ENCODE results near the gene CFAP299. TPM values are rescaled to one million over a fixed set of nuclear protein-coding genes. Genes with fewer than 3 reads are reported as not detected.
A peak's percentile ranks its signal among the peaks of the same experiment; 100 is the strongest.

Gene CFAP299
- total and polyA plus RNA-seq, 4 experiments from 2014 or later: not detected

DNA sequence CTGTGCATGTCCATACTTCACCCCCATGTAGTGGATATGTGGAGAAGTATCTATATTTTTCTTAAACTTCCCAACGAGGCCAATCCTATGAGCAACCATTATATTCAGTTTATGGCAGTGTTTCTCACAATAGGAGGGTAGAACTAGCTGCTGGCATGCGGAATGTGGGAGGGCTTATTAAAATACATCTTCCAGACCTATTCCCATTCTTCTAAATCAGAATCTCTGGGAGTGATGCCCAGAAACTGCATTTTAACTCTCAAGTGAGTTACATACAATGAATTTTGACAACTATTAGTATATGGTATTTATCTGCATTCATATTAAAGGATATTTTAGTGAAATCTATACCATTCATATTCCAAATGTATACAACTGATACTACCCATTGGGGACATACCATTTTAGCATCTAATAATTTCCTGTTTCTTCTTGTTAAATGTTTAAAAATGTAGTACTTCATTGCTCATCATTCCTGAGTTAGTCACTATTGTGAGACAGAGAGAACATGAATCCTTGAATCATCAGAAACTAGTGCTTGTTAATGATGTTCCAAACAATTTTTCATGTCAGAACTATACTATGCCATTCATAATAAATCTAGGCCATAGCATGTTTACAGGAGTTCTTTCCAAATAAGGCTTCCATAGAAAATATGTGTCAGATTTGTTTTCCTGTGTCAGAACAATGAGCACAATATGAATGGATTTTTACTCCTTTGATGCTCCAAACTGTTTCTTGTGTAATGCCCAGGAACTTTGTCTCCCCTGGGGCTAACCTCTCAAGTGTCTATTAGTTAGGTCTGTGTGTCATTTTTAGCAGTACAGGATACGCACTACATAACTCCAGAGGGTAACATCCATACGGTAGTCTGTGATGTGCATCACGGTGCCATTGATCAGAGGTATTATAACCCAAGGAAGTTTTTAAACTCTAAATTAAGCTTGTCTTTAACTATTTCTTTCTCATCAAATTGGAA, 496.1 kb downstream of the CFAP299 start:
- Histone ChIP-seq H3K36me3 (ENCODE audit: insufficient read depth, low read length) (no peaks in the 10 kb centered on the region), H3K27ac (ENCODE audit: low read depth, low read length) (no peak overlapping the region), H3K4me1 (ENCODE audit: insufficient read depth, low read length) (no peaks in the 10 kb centered on the region), H3K27me3 (ENCODE audit: insufficient read depth, low read length) (no peaks in the 10 kb centered on the region), H3K9me3 (ENCODE audit: control insufficient read depth in 1 of 2, low read length in 2 of 2) (no peaks in the 10 kb centered on the region), H3K4me3 (ENCODE audit: low read length in 2 of 2) (no peak overlapping the region)
- Mint-ChIP-seq H3K27ac (no peak overlapping the region), H3K4me3 (no peak overlapping the region), H3K9me3 (peaks cover 0 to 4% (median 2%) of the 10 kb centered on the region in 8 donors), H3K4me1 (no peaks in the 10 kb centered on the region), H3K36me3 (no peaks in the 10 kb centered on the region), H3K27me3 (peaks cover 0 to 1% of the 10 kb centered on the region in 2 donors)
- intact Hi-C loops (cut with micrococcal nuclease): no loop called here
- ChIA-PET CTCF (ENCODE audit: partially characterized antibody) (no interaction called here), POLR2A (ENCODE audit: partially characterized antibody) (no interaction called here)
- no peak for DNase-seq

DNA sequence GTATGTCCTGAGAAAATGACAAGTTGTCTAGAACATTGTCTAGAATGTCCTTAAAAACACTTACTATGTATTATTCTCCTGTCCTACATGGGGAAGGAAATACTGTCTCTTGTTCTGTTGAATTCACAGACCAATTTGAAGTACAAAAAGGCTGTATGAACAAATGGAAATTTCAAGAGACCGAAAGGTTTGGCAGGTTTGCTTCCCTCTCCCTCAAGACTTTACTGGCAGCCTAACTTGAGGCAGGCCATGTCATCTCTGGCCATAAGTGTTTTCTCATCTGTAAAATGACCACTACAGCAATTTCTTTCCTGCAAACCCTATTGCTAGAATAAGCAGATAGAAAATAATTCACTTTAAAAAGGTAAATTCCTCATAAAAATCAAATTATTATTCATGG, 503.8 kb downstream of the CFAP299 start:
- intact Hi-C loops (cut with micrococcal nuclease): no loop called here
- H3K9me3 ChIP-seq (ENCODE audit: control insufficient read depth in 1 of 2, low read length in 2 of 2): no peaks in the 10 kb centered on the region
- peak overlapping the region in 1 of 7 donors; percentile 0 for H3K27ac Mint-ChIP-seq

DNA sequence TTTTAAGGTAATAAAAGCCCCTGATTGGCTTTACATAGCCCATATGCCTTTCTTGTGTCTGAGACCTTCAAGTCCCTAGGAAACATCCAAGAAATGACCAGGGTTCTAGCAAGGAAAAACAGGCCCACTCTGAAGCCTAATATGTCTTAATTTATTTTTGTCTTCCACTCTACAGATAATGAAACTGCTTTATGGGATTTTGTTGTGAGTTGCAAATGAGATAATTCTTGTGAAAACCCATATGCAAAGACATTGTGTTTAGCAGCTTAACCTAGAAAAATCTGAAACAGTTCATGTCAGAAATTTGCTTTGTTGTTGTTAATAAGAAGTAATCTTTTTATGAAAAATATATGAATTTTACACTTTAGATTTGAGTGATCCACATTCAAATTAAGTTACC, 504.3 kb downstream of the CFAP299 start:
- intact Hi-C loops (cut with micrococcal nuclease): no loop called here
- H3K4me1 Mint-ChIP-seq: peaks cover 17 to 24% (median 21%) of the 10 kb centered on the region in 4 donors
- H3K36me3 Mint-ChIP-seq: no peaks in the 10 kb centered on the region
- peaks cover 0 to 8% (median 0%) of the 10 kb centered on the region in 8 donors for H3K9me3 Mint-ChIP-seq
- ChIA-PET POLR2A (ENCODE audit: partially characterized antibody) (no interaction called here), CTCF (ENCODE audit: partially characterized antibody) (no interaction called here)
- H3K27ac Mint-ChIP-seq: no peak overlapping the region
- Histone ChIP-seq H3K36me3 (ENCODE audit: insufficient read depth, low read length) (no peaks in the 10 kb centered on the region), H3K27ac (ENCODE audit: low read depth, low read length) (no peak overlapping the region), H3K27me3 (ENCODE audit: insufficient read depth, low read length) (no peaks in the 10 kb centered on the region), H3K4me1 (ENCODE audit: insufficient read depth, low read length) (peaks cover 26% of the 10 kb centered on the region), H3K4me3 (ENCODE audit: low read length in 2 of 2) (no peak overlapping the region), H3K9me3 (ENCODE audit: control insufficient read depth in 1 of 2, low read length in 2 of 2) (no peaks in the 10 kb centered on the region)
- peak overlapping the region in 1 of 8 donors; percentile 58 for H3K4me3 Mint-ChIP-seq
- H3K27me3 Mint-ChIP-seq: no peaks in the 10 kb centered on the region
- DNase-seq: no peak

More for the DNA sequence above, 503.8 kb downstream of the CFAP299 start:
- no peak for DNase-seq
- Histone ChIP-seq H3K4me3 (ENCODE audit: low read length in 2 of 2) (no peak overlapping the region), H3K27me3 (ENCODE audit: insufficient read depth, low read length) (no peaks in the 10 kb centered on the region), H3K4me1 (ENCODE audit: insufficient read depth, low read length) (peaks cover 26% of the 10 kb centered on the region), H3K36me3 (ENCODE audit: insufficient read depth, low read length) (no peaks in the 10 kb centered on the region), H3K27ac (ENCODE audit: low read depth, low read length) (no peak overlapping the region)
- Mint-ChIP-seq H3K9me3 (peaks cover 0 to 8% (median 0%) of the 10 kb centered on the region in 8 donors), H3K27me3 (no peaks in the 10 kb centered on the region), H3K4me3 (no peak overlapping the region), H3K36me3 (no peaks in the 10 kb centered on the region), H3K4me1 (peaks cover 17 to 24% (median 21%) of the 10 kb centered on the region in 4 donors)
- ChIA-PET POLR2A (ENCODE audit: partially characterized antibody) (no interaction called here), CTCF (ENCODE audit: partially characterized antibody) (no interaction called here)

DNA sequence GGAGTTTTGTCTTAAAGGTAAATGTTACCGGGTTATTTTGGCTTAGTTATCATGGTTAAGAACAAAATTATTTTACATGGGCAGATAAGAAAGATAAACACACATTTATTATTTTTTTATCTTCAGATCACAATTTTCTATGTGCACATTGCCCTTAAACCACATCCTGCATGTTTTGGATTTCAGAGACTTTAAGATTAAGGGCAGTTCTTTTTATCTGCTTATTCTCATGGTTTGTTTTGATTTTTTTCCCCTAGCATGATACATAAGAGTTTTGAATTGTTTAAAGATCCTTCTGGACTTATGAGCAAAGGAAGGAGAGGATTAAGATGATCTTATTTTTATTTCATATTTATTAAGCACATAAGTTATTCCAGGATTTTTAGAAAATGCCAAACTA, 504.9 kb downstream of the CFAP299 start:
- H3K4me3 ChIP-seq (ENCODE audit: low read length in 2 of 2): no peak overlapping the region
- intact Hi-C loops (cut with micrococcal nuclease): no loop called here
- Mint-ChIP-seq H3K4me3 (peak overlapping the region in 5 of 8 donors; percentile 6 to 58 (median 16)), H3K9me3 (peaks cover 0 to 11% (median 5%) of the 10 kb centered on the region in 8 donors), H3K27ac (peak overlapping the region in 3 of 7 donors; percentile 23 to 75 (median 26)), H3K4me1 (peaks cover 17 to 24% (median 21%) of the 10 kb centered on the region in 4 donors), H3K27me3 (peaks cover 0 to under 1% of the 10 kb centered on the region in 2 donors), H3K36me3 (no peaks in the 10 kb centered on the region)
- H3K9me3 ChIP-seq (ENCODE audit: control insufficient read depth in 1 of 2, low read length in 2 of 2): no peaks in the 10 kb centered on the region
- peak in 4 of 5 donors; percentile 14 to 31 (median 16) for DNase-seq
- CTCF ChIA-PET (ENCODE audit: partially characterized antibody): no interaction called here
- no peaks in the 10 kb centered on the region for H3K36me3 ChIP-seq (ENCODE audit: insufficient read depth, low read length)
- H3K27ac ChIP-seq (ENCODE audit: low read depth, low read length): no peak overlapping the region
- H3K4me1 ChIP-seq (ENCODE audit: insufficient read depth, low read length): peaks cover 26% of the 10 kb centered on the region
- POLR2A ChIA-PET (ENCODE audit: partially characterized antibody): no interaction called here
- H3K27me3 ChIP-seq (ENCODE audit: insufficient read depth, low read length): no peaks in the 10 kb centered on the region

DNA sequence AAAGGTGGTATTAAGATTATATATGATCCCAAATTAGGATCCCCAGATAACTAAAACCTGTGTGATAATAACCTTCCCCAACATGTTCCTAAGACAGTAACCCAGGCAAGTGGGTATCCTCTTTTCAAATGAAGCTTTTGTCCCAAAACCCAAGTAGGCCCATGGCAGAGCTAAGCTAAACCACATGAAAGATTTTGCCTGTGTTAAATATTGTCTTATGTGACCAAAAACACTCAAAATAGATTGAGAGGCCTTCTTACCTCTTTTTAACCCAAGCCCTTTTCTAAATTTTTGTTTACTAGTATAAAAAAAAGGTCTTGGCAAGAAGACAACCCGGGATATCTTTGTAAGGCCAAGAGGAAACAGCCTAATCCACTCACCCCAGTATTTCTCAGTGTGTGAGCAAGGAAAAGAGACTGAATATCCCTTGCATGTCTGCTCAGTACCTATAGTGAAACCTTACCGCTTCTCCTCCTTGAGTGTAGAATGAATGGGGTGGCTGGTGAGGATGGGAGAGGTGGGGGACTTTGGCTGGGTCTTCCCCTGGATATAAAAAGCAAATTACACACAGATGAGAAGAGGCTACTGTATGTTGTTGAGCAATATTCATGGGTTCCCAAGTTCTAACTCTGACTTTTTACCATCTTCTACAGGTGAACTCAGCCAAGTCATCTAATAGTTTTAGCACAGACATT, 506.2 kb downstream of the CFAP299 start:
- POLR2A ChIA-PET (ENCODE audit: partially characterized antibody): no interaction called here
- H3K4me3 ChIP-seq (ENCODE audit: low read length in 2 of 2): no peak overlapping the region
- H3K9me3 ChIP-seq (ENCODE audit: control insufficient read depth in 1 of 2, low read length in 2 of 2): no peaks in the 10 kb centered on the region
- peaks cover 26% of the 10 kb centered on the region for H3K4me1 ChIP-seq (ENCODE audit: insufficient read depth, low read length)
- Mint-ChIP-seq H3K36me3 (no peaks in the 10 kb centered on the region), H3K27me3 (peaks cover 2% of the 10 kb centered on the region in 2 donors), H3K4me1 (peaks cover 19 to 26% (median 22%) of the 10 kb centered on the region in 4 donors), H3K9me3 (peaks cover 0 to 10% (median 6%) of the 10 kb centered on the region in 8 donors), H3K27ac (peak overlapping the region in 2 of 7 donors; percentile 38 to 56), H3K4me3 (peak overlapping the region in 1 of 8 donors; percentile 17)
- no peak for DNase-seq
- H3K27ac ChIP-seq (ENCODE audit: low read depth, low read length): no peak overlapping the region
- H3K27me3 ChIP-seq (ENCODE audit: insufficient read depth, low read length): no peaks in the 10 kb centered on the region
- CTCF ChIA-PET (ENCODE audit: partially characterized antibody): no interaction called here
- H3K36me3 ChIP-seq (ENCODE audit: insufficient read depth, low read length): no peaks in the 10 kb centered on the region
- intact Hi-C loops (cut with micrococcal nuclease): no loop called here

DNA sequence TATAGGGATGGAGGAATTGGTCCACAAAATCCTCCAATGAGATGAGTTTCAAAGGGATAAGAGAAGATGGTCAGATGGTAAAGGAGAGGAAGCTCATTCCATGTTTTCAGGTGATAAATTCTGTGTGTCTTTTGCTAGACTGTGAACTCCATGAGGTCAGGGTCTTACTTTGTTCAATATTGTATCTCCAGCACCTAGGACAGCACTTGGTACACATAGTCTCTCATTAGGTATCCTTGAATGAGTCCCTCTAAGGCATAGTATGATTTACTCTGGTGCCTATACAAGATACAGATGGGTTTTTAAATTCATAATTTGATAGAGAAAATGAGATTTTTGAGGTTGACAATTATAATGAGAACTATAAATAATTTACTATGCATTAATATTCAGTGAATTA, 510.7 kb downstream of the CFAP299 start:
- no peak overlapping the region for H3K4me3 Mint-ChIP-seq
- Histone ChIP-seq H3K27ac (ENCODE audit: low read depth, low read length) (no peak overlapping the region), H3K4me1 (ENCODE audit: insufficient read depth, low read length) (peaks cover 9% of the 10 kb centered on the region), H3K36me3 (ENCODE audit: insufficient read depth, low read length) (no peaks in the 10 kb centered on the region), H3K9me3 (ENCODE audit: control insufficient read depth in 1 of 2, low read length in 2 of 2) (no peaks in the 10 kb centered on the region), H3K4me3 (ENCODE audit: low read length in 2 of 2) (no peak overlapping the region), H3K27me3 (ENCODE audit: insufficient read depth, low read length) (no peaks in the 10 kb centered on the region)
- H3K9me3 Mint-ChIP-seq: peaks cover 0 to 11% (median 4%) of the 10 kb centered on the region in 8 donors
- H3K36me3 Mint-ChIP-seq: no peaks in the 10 kb centered on the region
- H3K27ac Mint-ChIP-seq: no peak overlapping the region
- ChIA-PET CTCF (ENCODE audit: partially characterized antibody) (no interaction called here), POLR2A (ENCODE audit: partially characterized antibody) (no interaction called here)
- H3K4me1 Mint-ChIP-seq: peaks cover 8 to 14% (median 11%) of the 10 kb centered on the region in 4 donors
- intact Hi-C loops (cut with micrococcal nuclease): no loop called here
- DNase-seq: no peak
- peaks cover 4% of the 10 kb centered on the region in 2 donors for H3K27me3 Mint-ChIP-seq

DNA sequence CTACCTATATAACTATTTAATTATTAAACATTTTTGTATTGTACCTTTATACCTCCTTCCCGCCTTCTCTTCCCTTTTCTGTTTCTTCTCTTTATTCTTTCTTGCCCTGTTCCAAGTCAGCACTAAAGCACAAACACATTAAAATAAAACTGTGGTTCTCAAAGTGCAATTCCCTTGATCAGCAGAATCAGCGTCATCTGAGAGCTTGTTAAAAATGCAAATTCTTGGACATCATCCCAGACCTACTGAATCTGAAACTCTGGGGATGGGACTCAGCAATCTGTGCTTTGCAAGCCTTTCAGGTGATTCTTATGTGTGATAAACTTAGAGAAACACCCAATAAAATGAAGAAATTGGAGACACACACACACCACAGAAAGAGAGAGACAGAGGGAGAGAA, 516.5 kb downstream of the CFAP299 start:
- Histone ChIP-seq H3K27ac (ENCODE audit: low read depth, low read length) (no peak overlapping the region), H3K4me1 (ENCODE audit: insufficient read depth, low read length) (no peaks in the 10 kb centered on the region), H3K36me3 (ENCODE audit: insufficient read depth, low read length) (no peaks in the 10 kb centered on the region), H3K4me3 (ENCODE audit: low read length in 2 of 2) (no peak overlapping the region), H3K27me3 (ENCODE audit: insufficient read depth, low read length) (no peaks in the 10 kb centered on the region), H3K9me3 (ENCODE audit: control insufficient read depth in 1 of 2, low read length in 2 of 2) (no peaks in the 10 kb centered on the region)
- intact Hi-C loops (cut with micrococcal nuclease): no loop called here
- Mint-ChIP-seq H3K4me3 (no peak overlapping the region), H3K36me3 (no peaks in the 10 kb centered on the region), H3K27me3 (peaks cover 0 to 2% of the 10 kb centered on the region in 2 donors), H3K4me1 (no peaks in the 10 kb centered on the region), H3K9me3 (peaks cover 0 to 9% (median 0%) of the 10 kb centered on the region in 8 donors), H3K27ac (no peak overlapping the region)
- ChIA-PET POLR2A (ENCODE audit: partially characterized antibody) (no interaction called here), CTCF (ENCODE audit: partially characterized antibody) (interaction anchor here (0.9 to 1.7 kb wide), 3 partner anchors 40 to 489 kb away, joined by 3 to 6 read pairs (median 4); no protein-coding TSS in a partner anchor)
- no peak for DNase-seq

Data from CD4-positive, alpha-beta memory T cell (primary cell).